GM12865 (cell line): ENCODE data around the gene NMU.
"Not testable (repeated sequence)": the region's sequence is repeated elsewhere in the genome, so short reads cannot be mapped to it uniquely, and the experiment has no call there.

Source experiments
- DNase-seq: peaks from one replicate; pipeline ENCODE4 v3.0.0; 2010; ENCODE audit warnings: low read depth
- H3K4me3 ChIP-seq: 2 replicates; pipeline ENCODE4 v1.5.1; 2011; ENCODE audit warnings: mild to moderate bottlenecking, low read depth, low read length, control low read depth
- CTCF ChIP-seq: IDR thresholded peaks from 2 replicates; pipeline ENCODE4 v1.5.1; 2011; ENCODE audit warnings: low read length, control low read depth, low read depth, inconsistent platforms; ENCODE audit not compliant: insufficient read depth; ENCODE audit errors: missing control alignments

NMU gene

DNA sequence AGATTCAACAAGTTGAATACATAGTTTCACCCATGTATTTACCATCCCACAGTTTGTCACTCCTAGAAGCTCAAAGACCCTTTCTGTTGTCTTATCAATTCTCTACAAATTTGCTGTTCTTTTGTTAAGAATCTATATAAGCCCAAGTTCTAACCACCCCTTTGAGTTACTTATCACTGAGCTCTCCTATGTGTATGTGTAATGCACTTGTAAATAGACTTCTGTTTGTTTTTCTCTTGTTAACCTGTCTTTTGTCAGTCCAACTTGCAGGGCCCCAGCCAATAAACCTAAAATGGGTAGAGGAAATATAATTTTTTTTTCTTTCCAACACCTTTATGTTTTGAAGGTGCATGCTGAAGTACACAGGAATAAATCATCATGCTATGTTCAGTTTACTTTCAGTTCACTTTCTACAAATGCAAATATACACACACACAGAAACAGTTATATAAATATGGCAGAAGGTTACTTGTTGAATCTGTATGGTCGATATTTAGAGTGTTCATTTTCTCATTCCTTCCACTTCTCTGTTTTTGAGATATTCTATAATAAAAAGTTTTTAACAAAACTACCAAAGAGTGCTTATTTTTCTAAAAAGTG lies 67.1 kb downstream of the NMU start:
- DNase-seq: peak; percentile 6
- no peak for TF ChIP-seq CTCF
- no peak overlapping the region for H3K4me3 ChIP-seq

DNA sequence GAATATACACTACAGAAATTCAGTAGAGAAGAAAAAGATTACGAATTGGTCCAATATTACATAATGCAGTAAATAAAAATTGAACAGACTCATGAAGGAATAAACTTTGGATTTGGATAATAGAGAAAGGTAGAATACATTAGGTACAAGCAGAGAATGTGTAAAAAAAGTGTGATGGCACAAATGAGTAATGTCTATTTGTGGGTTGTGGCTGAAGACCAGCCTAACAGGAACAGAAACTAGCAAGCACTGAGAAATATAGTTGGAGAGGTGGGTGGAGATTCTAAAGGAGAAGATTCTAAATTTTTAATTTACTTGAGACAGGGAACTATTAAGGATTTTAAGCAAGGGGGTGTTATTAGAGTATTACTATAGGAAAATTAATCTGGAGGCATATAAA lies 74.2 kb downstream of the NMU start:
- no peak for TF ChIP-seq CTCF
- peak; percentile 58 for DNase-seq

DNA sequence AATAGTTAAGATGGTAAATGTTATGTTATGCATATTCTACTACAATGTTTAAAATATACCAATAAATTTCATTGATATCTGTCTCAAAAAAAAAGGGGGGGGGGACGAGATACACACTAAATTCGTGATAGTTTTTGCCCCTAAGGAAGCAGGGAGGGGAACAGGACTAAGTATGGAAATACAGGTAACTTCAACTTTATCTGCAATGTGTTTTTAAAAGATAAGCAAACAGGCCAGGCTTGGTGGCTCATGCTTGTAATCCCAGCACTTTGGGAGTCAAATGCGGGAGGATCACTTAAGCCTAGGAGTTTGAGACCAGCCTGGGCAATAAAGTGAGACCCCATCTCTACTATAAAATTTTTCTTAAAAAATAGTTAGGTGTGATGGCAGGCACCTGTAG lies 76.0 kb downstream of the NMU start:
- DNase-seq: no peak
- no peak overlapping the region for H3K4me3 ChIP-seq
- no peak for TF ChIP-seq CTCF

More for the DNA sequence above, 74.2 kb downstream of the NMU start:
- H3K4me3 ChIP-seq: no peak overlapping the region

DNA sequence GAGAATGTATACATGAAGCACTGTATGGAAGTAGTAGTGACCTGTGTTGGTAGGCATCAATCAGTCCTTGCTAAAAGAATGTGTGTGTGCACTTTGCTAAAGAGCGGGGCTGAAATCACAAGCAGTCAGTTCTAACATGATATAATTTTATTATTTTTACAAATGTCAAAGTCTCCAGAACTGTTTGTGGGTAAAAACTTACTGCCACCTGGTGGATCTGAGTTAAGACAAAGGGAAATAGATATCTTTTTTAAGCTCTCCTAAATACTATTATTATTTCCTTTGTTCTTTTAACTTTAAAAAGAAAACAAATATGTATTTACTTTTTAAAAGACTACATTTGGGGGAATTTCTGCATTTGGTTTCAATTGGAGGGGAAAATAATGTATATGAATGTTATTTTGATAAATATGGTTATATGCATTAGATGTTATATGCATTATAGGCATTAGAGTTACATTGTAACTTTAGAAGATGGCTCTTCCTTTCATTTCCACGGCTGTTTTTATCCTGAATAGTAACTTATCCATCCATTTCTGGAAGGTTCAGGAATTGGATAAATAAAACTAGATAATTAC lies 81.6 kb downstream of the NMU start:
- peak; percentile 49 for DNase-seq
- TF ChIP-seq CTCF: peak; percentile 17
- H3K4me3 ChIP-seq: no peak overlapping the region

- TF ChIP-seq CTCF: no peak
- no peak overlapping the region for H3K4me3 ChIP-seq
- peak; percentile 33 for DNase-seq
These were observed 82.5 kb downstream of the NMU start for GRCh38 chr4:55553441-55554201.

- not testable (repeated sequence) for DNase-seq, H3K4me3 ChIP-seq
These were observed 84.1 kb downstream of the NMU start for GRCh38 chr4:55551964-55552363.

DNA sequence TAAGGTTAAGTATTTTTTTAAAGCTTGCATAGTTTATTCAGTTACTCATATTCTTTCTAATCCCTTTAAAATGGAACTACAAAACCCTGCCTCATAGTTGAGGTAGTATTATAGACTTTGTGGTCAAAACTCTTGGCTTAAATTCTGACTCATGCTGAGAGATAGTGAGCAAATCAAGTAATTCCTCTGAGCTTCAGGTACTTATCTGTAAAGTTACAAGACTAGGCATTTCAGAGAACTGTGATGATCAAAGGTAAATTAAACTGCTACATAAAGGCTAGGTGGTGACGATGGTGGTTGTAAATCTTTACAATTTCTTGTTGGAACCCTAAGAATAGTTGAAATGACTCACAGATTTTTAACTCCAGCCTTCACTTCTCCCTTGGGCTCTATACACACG lies 86.2 kb downstream of the NMU start:
- TF ChIP-seq CTCF: no peak
- DNase-seq: no peak
- no peak overlapping the region for H3K4me3 ChIP-seq
